H1 (cell line): ENCODE data around the gene MXD3. TPM values are rescaled to one million over a fixed set of nuclear protein-coding genes. Genes with fewer than 3 reads are reported as not detected.

Experiments used
- CTCF ChIA-PET: fragments of 300-600 bp; sonication (Branson Sonifier 250); formaldehyde crosslinking; loops from one replicate; lab custom pipeline; 2021; ENCODE audit not compliant: partially characterized antibody; lab: Charles Lee
- POLR2A ChIA-PET: fragments of 300-600 bp; sonication (Branson Sonifier 250); formaldehyde crosslinking; loops from one replicate; lab custom pipeline; 2021; ENCODE audit warnings: inconsistent platforms; ENCODE audit not compliant: partially characterized antibody; lab: Charles Lee
- DNase-seq, 2 experiments: peaks; one replicate each; pipeline versions ENCODE4 v3.0.0 to v3.0.0-alpha.2; 2010 to 2022; ENCODE audit warnings: low spot score in 2 of 2, low read depth in 1 of 2, mixed read lengths in 1 of 2
- FAIRE-seq: peaks from 2 replicates; lab custom pipeline; 2011; peaks lifted over from hg19 to GRCh38; lab: Jason Lieb, UNC
- H2AFZ ChIP-seq: 2 replicates; pipeline ENCODE4 v1.8.1; 2012; ENCODE audit warnings: low read length, inconsistent platforms
- H2AK5ac ChIP-seq: 2 replicates; pipeline ENCODE4 v1.6.1; 2013; ENCODE audit warnings: low read depth, low read length
- H2BK120ac ChIP-seq: replicated peaks from 2 replicates; pipeline ENCODE3; 2013; ENCODE audit warnings: low read depth, low read length, inconsistent platforms
- H2BK12ac ChIP-seq: 2 replicates; pipeline ENCODE4 v1.6.1; 2013; ENCODE audit warnings: low read depth, low read length
- H2BK15ac ChIP-seq: 2 replicates; pipeline ENCODE4 v1.6.1; 2013; ENCODE audit warnings: low read length
- H2BK20ac ChIP-seq: 2 replicates; pipeline ENCODE4 v1.6.1; 2013; ENCODE audit warnings: low read length
- H2BK5ac ChIP-seq: 2 replicates; pipeline ENCODE4 v1.6.1; 2013; ENCODE audit warnings: low read depth, low read length
- H3K14ac ChIP-seq: 2 replicates; pipeline ENCODE4 v1.6.1; 2013; ENCODE audit warnings: inconsistent platforms; ENCODE audit not compliant: insufficient read length
- H3K18ac ChIP-seq: 2 replicates; pipeline ENCODE4 v1.6.1; 2013; ENCODE audit warnings: low read length; ENCODE audit errors: extremely low read depth
- H3K23ac ChIP-seq: 2 replicates; pipeline ENCODE4 v1.6.1; 2013; ENCODE audit warnings: inconsistent platforms; ENCODE audit not compliant: insufficient read length
- H3K23me2 ChIP-seq: 2 replicates; pipeline ENCODE4 v1.6.1; 2013; ENCODE audit warnings: low read depth, low read length
- H3K27ac ChIP-seq: 2 replicates; pipeline ENCODE4 v1.6.1; 2011; ENCODE audit warnings: low read depth, low read length, inconsistent platforms
- H3K27me3 ChIP-seq, 4 experiments: replicated peaks in 1 of 4; 1 replicate in 1 of 4; 2 replicates in 3 of 4; pipeline versions ENCODE4 v1.6.1 to v1.8.1; 2011 to 2013; ENCODE audit warnings: low read length in 3 of 4, mild to moderate bottlenecking in 3 of 4, inconsistent platforms in 2 of 4, mixed read lengths in 2 of 4, moderate library complexity in 1 of 4; ENCODE audit not compliant: control insufficient read depth in 3 of 4, insufficient read depth in 3 of 4; ENCODE audit errors: extremely low read depth in 1 of 4
- H3K36me3 ChIP-seq, 4 experiments: 2 replicates each; pipeline versions ENCODE4 v1.6.1 to v1.8.1; 2011 to 2013; ENCODE audit warnings: mild to moderate bottlenecking in 4 of 4, low read length in 3 of 4, moderate library complexity in 2 of 4, control low read depth in 1 of 4, inconsistent platforms in 1 of 4; ENCODE audit not compliant: insufficient read depth in 4 of 4, control insufficient read depth in 2 of 4
- H3K4ac ChIP-seq: replicated peaks from 2 replicates; pipeline ENCODE3; 2013; ENCODE audit warnings: low read length, low read depth, mixed read lengths, inconsistent platforms; ENCODE audit not compliant: insufficient read length
- H3K4me1 ChIP-seq, 4 experiments: replicated peaks in 1 of 4; 1 replicate in 1 of 4; 2 replicates in 3 of 4; pipeline versions ENCODE4 v1.6.1 to v1.8.1; 2011 to 2013; ENCODE audit warnings: low read length in 3 of 4, inconsistent platforms in 2 of 4, mixed read lengths in 1 of 4; ENCODE audit not compliant: insufficient read depth in 4 of 4, control insufficient read depth in 3 of 4
- H3K4me2 ChIP-seq, 2 experiments: 2 replicates each; pipeline versions ENCODE4 v1.6.1 to v1.8.1; 2011 to 2013; ENCODE audit warnings: low read depth in 2 of 2, low read length in 2 of 2, control low read depth in 1 of 2, inconsistent platforms in 1 of 2, mild to moderate bottlenecking in 1 of 2; ENCODE audit not compliant: insufficient read depth in 1 of 2
- H3K4me3 ChIP-seq, 4 experiments: fragments of 200-600, 300-600 bp in 1 of 4; sonication (generic), shearing (Covaris generic), sonication (Bioruptor Twin) in 1 of 4; 2 replicates each; pipeline versions ENCODE4 v1.5.1 to v1.8.1; 2011 to 2016; ENCODE audit warnings: low read length in 4 of 4, low read depth in 3 of 4, control low read depth in 2 of 4, inconsistent platforms in 2 of 4, mild to moderate bottlenecking in 2 of 4, mixed read lengths in 1 of 4, moderate library complexity in 1 of 4; ENCODE audit not compliant: insufficient read depth in 2 of 4; ENCODE audit errors: extremely low read depth in 1 of 4
- H3K56ac ChIP-seq: replicated peaks from 2 replicates; pipeline ENCODE3; 2013; ENCODE audit warnings: low read depth, mild to moderate bottlenecking, mixed read lengths, low read length, inconsistent platforms; ENCODE audit not compliant: insufficient read length
- H3K79me1 ChIP-seq: 2 replicates; pipeline ENCODE4 v1.6.1; 2013; ENCODE audit warnings: low read depth, low read length, control low read depth
- H3K79me2 ChIP-seq, 2 experiments: 2 replicates each; pipeline versions ENCODE4 v1.6.1 to v1.8.1; 2012 to 2013; ENCODE audit warnings: low read length in 2 of 2, mild to moderate bottlenecking in 2 of 2, inconsistent platforms in 1 of 2; ENCODE audit not compliant: insufficient read depth in 2 of 2, control insufficient read depth in 1 of 2
- H3K9ac ChIP-seq, 4 experiments: replicated peaks in 1 of 4; 1 replicate in 1 of 4; 2 replicates in 3 of 4; pipeline versions ENCODE4 v1.6.1 to v1.8.1; 2011 to 2013; ENCODE audit warnings: low read depth in 3 of 4, low read length in 3 of 4, control low read depth in 2 of 4, mild to moderate bottlenecking in 2 of 4, moderate library complexity in 2 of 4, inconsistent platforms in 1 of 4; ENCODE audit errors: extremely low read depth in 1 of 4
- H3K9me3 ChIP-seq, 2 experiments: 2 replicates each; pipeline versions ENCODE4 v1.6.1 to v1.8.1; 2012 to 2013; ENCODE audit warnings: mild to moderate bottlenecking in 2 of 2, moderate library complexity in 2 of 2, control low read depth in 1 of 2, inconsistent platforms in 1 of 2, low read depth in 1 of 2, low read length in 1 of 2, mixed read lengths in 1 of 2; ENCODE audit not compliant: insufficient read depth in 2 of 2
- H4K20me1 ChIP-seq, 2 experiments: replicated peaks in 1 of 2; 2 replicates each; pipeline versions ENCODE3 to v1.8.1; 2011 to 2013; ENCODE audit warnings: inconsistent platforms in 2 of 2, low read length in 2 of 2, mild to moderate bottlenecking in 1 of 2; ENCODE audit not compliant: insufficient read depth in 2 of 2, control insufficient read depth in 1 of 2
- H4K5ac ChIP-seq: 2 replicates; pipeline ENCODE4 v1.6.1; 2013; ENCODE audit warnings: low read length, low read depth, mixed read lengths, inconsistent platforms; ENCODE audit not compliant: insufficient read length
- H4K8ac ChIP-seq: 2 replicates; pipeline ENCODE4 v1.8.0; 2013; ENCODE audit warnings: mild to moderate bottlenecking, moderate library complexity, low read length, inconsistent platforms; ENCODE audit not compliant: insufficient read depth; ENCODE audit errors: extremely low read depth
- H4K91ac ChIP-seq: replicated peaks from 2 replicates; pipeline ENCODE3; 2013; ENCODE audit warnings: low read length, mixed read lengths, inconsistent platforms; ENCODE audit not compliant: insufficient read length
- BACH1 ChIP-seq: IDR thresholded peaks from 2 replicates; pipeline ENCODE4 v1.6.1; 2012; ENCODE audit warnings: low read length, improper control_type of control experiment
- CTBP2 ChIP-seq: IDR thresholded peaks from 2 replicates; pipeline ENCODE4 v1.7.0; 2011; ENCODE audit warnings: borderline replicate concordance, mild to moderate bottlenecking, moderate library complexity, mixed read lengths, low read length; ENCODE audit not compliant: insufficient read depth, insufficient read length
- NRF1 ChIP-seq: IDR thresholded peaks from 2 replicates; pipeline ENCODE4 v1.6.1; 2011; ENCODE audit warnings: mild to moderate bottlenecking, low read depth, low read length, improper control_type of control experiment
- RAD21 ChIP-seq, 2 experiments: IDR thresholded peaks in 1 of 2; conservative IDR thresholded peaks in 1 of 2; 2 replicates each; pipeline ENCODE4 v1.6.1; 2011; ENCODE audit warnings: low read depth in 2 of 2, low read length in 2 of 2, improper control_type of control experiment in 1 of 2, inconsistent platforms in 1 of 2, mild to moderate bottlenecking in 1 of 2, moderate library complexity in 1 of 2
- RFX5 ChIP-seq: IDR thresholded peaks from 2 replicates; pipeline ENCODE4 v1.6.1; 2011; ENCODE audit warnings: low read depth, low read length, improper control_type of control experiment, borderline replicate concordance
- RNF2 ChIP-seq: fragments of 200-900, 300-1000 bp; sonication (generic); IDR thresholded peaks from 2 replicates; pipeline ENCODE4 v1.7.1; 2016; ENCODE audit warnings: borderline replicate concordance, low read depth, mild to moderate bottlenecking, antibody characterized with exemption, low read length; ENCODE audit not compliant: poor library complexity, severe bottlenecking; ENCODE audit errors: missing control alignments
- RXRA ChIP-seq: IDR thresholded peaks from 2 replicates; pipeline ENCODE4 v1.6.1; 2011; ENCODE audit warnings: low read depth, mild to moderate bottlenecking, low read length, moderate library complexity; ENCODE audit not compliant: insufficient read depth
- SP1 ChIP-seq: IDR thresholded peaks from 2 replicates; pipeline ENCODE4 v1.6.1; 2011; ENCODE audit warnings: low read depth, low read length
- WGBS, 2 experiments: shearing (Covaris generic) in 1 of 2; methylation state at CpG; one replicate each; pipeline versions ENCODE4 v1.1.6 to v1.1.7; 2013 to 2015; ENCODE audit warnings: low lambda C conversion rate in 2 of 2, mixed read lengths in 2 of 2, inconsistent platforms in 1 of 2, low coverage in 1 of 2, missing lambda C conversion rate in 1 of 2; ENCODE audit not compliant: insufficient replicate concordance in 2 of 2, insufficient coverage in 1 of 2, insufficient read length in 1 of 2; ENCODE audit errors: extremely low coverage in 1 of 2, missing lambda C conversion rate in 1 of 2; 5-methylcytosine and 5-hydroxymethylcytosine counted together
- polyA plus RNA-seq, 7 experiments: library from polyadenylated mRNA; depleted of rRNA in 3 of 7; stranded (reverse) in 5 of 7; unstranded in 2 of 7; fragments of >200 nt in 5 of 7; fragments of 200-250 nt in 2 of 7; gene quantifications; 1 replicate in 5 of 7; 2 replicates in 1 of 7; 4 replicates in 1 of 7; pipeline versions ENCODE4 v1.2.1 to v1.2.3, GENCODE V29; 2011 to 2013; ENCODE audit warnings: missing spikeins in 2 of 7, mixed read lengths in 2 of 7
- total RNA-seq: library from RNA; stranded (reverse); fragmentation: NEBNext Ultra II Directional; extraction: Animal tissue kit (Norgen Biotek cat#: 25700); gene quantifications from 2 replicates; pipeline ENCODE4 v1.2.1, GENCODE V29; 2021

MXD3 gene
- total and polyA plus RNA-seq, 2 of the 8 experiments (the other 6 are each of a cell fraction or from before 2014, with no cell fraction given), result 6.5 to 7.7 TPM

GRCh38 chr5:177350776-177351391 lies 39.2 kb upstream of the MXD3 start:
- Histone ChIP-seq H3K4ac (peak overlapping the region; percentile 36), H2AFZ (peak overlapping the region; percentile 97)
- FAIRE-seq, result no peak
- no peak for TF ChIP-seq RFX5
- TF ChIP-seq NRF1, result no peak
- TF ChIP-seq RNF2, result no peak
- no peak for TF ChIP-seq BACH1
- no peak for TF ChIP-seq CTBP2
- no peak for TF ChIP-seq RAD21 (IDR thresholded peaks at IDR 0.05 in 1 of 2, conservative IDR thresholded peaks at IDR 0.05 in 1 of 2; ENCODE audit: low read depth in 2 of 2, low read length in 2 of 2)
- no peak for TF ChIP-seq RXRA
- no peak for TF ChIP-seq SP1

More at GRCh38 chr5:177350776-177351391, 39.2 kb upstream of the MXD3 start:
- H3K4me1 ChIP-seq, result peaks cover 0 to 13% (median 4%) of the 10 kb centered on the region in 4 experiments; a peak in 3 of 7 replicates
- H3K18ac ChIP-seq, result no peak overlapping the region
- CTCF ChIA-PET, result interaction anchor here (0.5 to 11.2 kb wide), 17 partner anchors 10 to 102 kb away, joined by 3 to 142 read pairs (median 6); no protein-coding TSS in a partner anchor
- H3K14ac ChIP-seq, result no peak overlapping the region
- peaks cover 18% of the 10 kb centered on the region for H3K79me1 ChIP-seq
- peaks cover 0 to 7% (median 4%) of the 10 kb centered on the region in 4 experiments; a peak in 4 of 8 replicates for H3K36me3 ChIP-seq
- H4K20me1 ChIP-seq, result peaks cover 5% of the 10 kb centered on the region in 2 experiments
- H3K9me3 ChIP-seq, result no peaks in the 10 kb centered on the region
- POLR2A ChIA-PET, result interaction anchor here (0.8 to 8.1 kb wide), 16 partner anchors 9 to 146 kb away, joined by 3 to 66 read pairs (median 7); partner anchors contain the start of genes GRK6 and PDLIM7
- H3K56ac ChIP-seq, result peak overlapping the region; percentile 5
- H3K4me3 ChIP-seq, result peak overlapping the region; percentile 80 to 100 (median 94)
- H2BK12ac ChIP-seq, result no peak overlapping the region; the same call in 1 of the 2 replicates
- H4K5ac ChIP-seq, result no peak overlapping the region
- peak overlapping the region; percentile 90 to 94 for H3K4me2 ChIP-seq
- peaks cover 15 to 52% of the 10 kb centered on the region in 2 experiments for H3K79me2 ChIP-seq
- H4K8ac ChIP-seq, result peak overlapping the region; percentile 83; the same call in 1 of the 2 replicates
- H2BK5ac ChIP-seq, result peak overlapping the region; percentile 82; the same call in 1 of the 2 replicates
- H3K23me2 ChIP-seq, result peaks cover 8% of the 10 kb centered on the region
- H4K91ac ChIP-seq, result peak overlapping the region; percentile 58
- no peak for DNase-seq
- peak overlapping the region; percentile 94; the same call in 1 of the 2 replicates for H3K27ac ChIP-seq
- H2AK5ac ChIP-seq, result no peak overlapping the region; the same call in 1 of the 2 replicates
- H3K27me3 ChIP-seq, result 0 out of 7 replicates have a peak, but pooled peaks cover 0 to 3% (median 0%) of the 10 kb centered on the region in 4 experiments
- no peak overlapping the region for H2BK120ac ChIP-seq
- H2BK20ac ChIP-seq, result no peak overlapping the region
- peak overlapping the region in 3 of 4 experiments; percentile 94; a peak in 6 of 7 replicates for H3K9ac ChIP-seq
- H2BK15ac ChIP-seq, result no peak overlapping the region; the same call in 1 of the 2 replicates
- 25% methylated on average over 19 of the region's 19 CpGs; no CpG with 5 or more reads in 1 of the 2 experiments for WGBS, 2 experiments
- H3K23ac ChIP-seq, result no peak overlapping the region
